WTC11 (cell line): ENCODE data around the gene IRF2BP1. TPM values are rescaled to one million over a fixed set of nuclear protein-coding genes. Genes with fewer than 3 reads are reported as not detected.

Experiments used
- ATAC-seq: fragments of 200-7000 bp; cut with Tn5 transposase; 2 replicates; pipeline ENCODE4 v1.10.0; 2021; ENCODE audit warnings: mild to moderate bottlenecking, moderate library complexity
- CTCF ChIA-PET: fragments of 300-600 bp; sonication (Branson Sonifier 250); formaldehyde crosslinking; loops from one replicate; lab custom pipeline; 2021; ENCODE audit warnings: antibody characterized with exemption; lab: Charles Lee
- POLR2A ChIA-PET: fragments of 350-600 bp; sonication (Branson Sonifier 250); formaldehyde crosslinking; loops from one replicate; lab custom pipeline; 2021; ENCODE audit warnings: antibody characterized with exemption; lab: Charles Lee
- DNase-seq: peaks from one replicate; pipeline ENCODE4 v3.0.0; 2021; ENCODE audit warnings: low spot score
- H3K27ac Mint-ChIP-seq: 2 replicates; pipeline ENCODE4 v1.8.0; 2021; ENCODE audit warnings: mixed read lengths
- H3K27me3 Mint-ChIP-seq: 2 replicates; pipeline ENCODE4 v1.8.0; 2021; ENCODE audit warnings: low read depth, mild to moderate bottlenecking, moderate library complexity, mixed read lengths
- H3K36me3 Mint-ChIP-seq: 2 replicates; pipeline ENCODE4 v1.8.0; 2021; ENCODE audit warnings: mixed read lengths
- H3K4me1 Mint-ChIP-seq: 2 replicates; pipeline ENCODE4 v1.8.0; 2022; ENCODE audit warnings: mixed read lengths
- H3K4me3 Mint-ChIP-seq: 2 replicates; pipeline ENCODE4 v1.8.0; 2021; ENCODE audit warnings: mild to moderate bottlenecking, moderate library complexity, mixed read lengths
- H3K9me3 Mint-ChIP-seq: 2 replicates; pipeline ENCODE4 v1.8.0; 2021; ENCODE audit warnings: mixed read lengths
- ATF3 ChIP-seq: sonication (generic); formaldehyde crosslinking; conservative IDR thresholded peaks from 2 replicates; pipeline ENCODE4 v1.8.1; 2022; ENCODE audit warnings: mild to moderate bottlenecking, missing genetic modification reagents
- CREM ChIP-seq: sonication (generic); formaldehyde crosslinking; IDR thresholded peaks from 2 replicates; pipeline ENCODE4 v1.8.1; 2022; ENCODE audit warnings: mild to moderate bottlenecking, missing genetic modification reagents, moderate library complexity
- FOXJ3 ChIP-seq: sonication (generic); formaldehyde crosslinking; IDR thresholded peaks from 2 replicates; pipeline ENCODE4 v1.9.0; 2021; ENCODE audit warnings: missing genetic modification reagents, mild to moderate bottlenecking, borderline replicate concordance
- FOXP1 ChIP-seq: sonication (generic); formaldehyde crosslinking; IDR thresholded peaks from 2 replicates; pipeline ENCODE4 v1.8.0; 2022; ENCODE audit warnings: missing genetic modification reagents, mild to moderate bottlenecking, moderate library complexity, borderline replicate concordance
- IRF1 ChIP-seq: sonication (generic); formaldehyde crosslinking; IDR thresholded peaks from 2 replicates; pipeline ENCODE4 v1.8.0; 2023; ENCODE audit warnings: missing genetic modification reagents
- NFATC4 ChIP-seq: fragments of 250-450 bp; sonication (Bioruptor Pico); IDR thresholded peaks from 2 replicates; pipeline ENCODE4 v1.9.0; 2021; ENCODE audit warnings: mild to moderate bottlenecking
- SMAD4 ChIP-seq: sonication (generic); formaldehyde crosslinking; IDR thresholded peaks from 2 replicates; pipeline ENCODE4 v1.8.0; 2022; ENCODE audit warnings: mild to moderate bottlenecking, missing genetic modification reagents
- USF1 ChIP-seq: sonication (generic); formaldehyde crosslinking; IDR thresholded peaks from 2 replicates; pipeline ENCODE4 v1.8.0; 2022; ENCODE audit warnings: mild to moderate bottlenecking, missing genetic modification reagents
- total RNA-seq: library from RNA; stranded (reverse); gene quantifications from 3 replicates; pipeline ENCODE4 v1.2.3, GENCODE V29; 2021
- TF ChIP-seq, protein P1 (sequence below): sonication (generic); formaldehyde crosslinking; IDR thresholded peaks from 2 replicates; pipeline ENCODE4 v1.8.0; 2023; ENCODE audit warnings: mild to moderate bottlenecking, missing genetic modification reagents
- TF ChIP-seq, protein P2 (sequence below): sonication (generic); formaldehyde crosslinking; IDR thresholded peaks from 2 replicates; pipeline ENCODE4 v1.8.1; 2023; ENCODE audit warnings: mild to moderate bottlenecking, missing genetic modification reagents, borderline replicate concordance
- TF ChIP-seq, protein P3 (sequence below): sonication (generic); formaldehyde crosslinking; IDR thresholded peaks from 2 replicates; pipeline ENCODE4 v1.8.1; 2023; ENCODE audit warnings: mild to moderate bottlenecking, missing genetic modification reagents
- TF ChIP-seq, protein P4 (sequence below): fragments of 250-450 bp; sonication (Bioruptor Pico); IDR thresholded peaks from 2 replicates; pipeline ENCODE4 v1.9.0; 2021; ENCODE audit warnings: mild to moderate bottlenecking
- TF ChIP-seq, protein P5 (sequence below): sonication (generic); formaldehyde crosslinking; IDR thresholded peaks from 2 replicates; pipeline ENCODE4 v1.8.0; 2023; ENCODE audit warnings: missing genetic modification reagents, mild to moderate bottlenecking, borderline replicate concordance
- TF ChIP-seq, protein P6 (sequence below): fragments of 250-450 bp; sonication (Bioruptor Pico); IDR thresholded peaks from 2 replicates; pipeline ENCODE4 v1.8.0; 2021; ENCODE audit warnings: mild to moderate bottlenecking

IRF2BP1 gene
- total RNA-seq, 1 experiment from 2014 or later: 30.3 TPM

- TF ChIP-seq ATF3 (CRISPR knock-in tag): no peak
- no peak for TF ChIP-seq IRF1 (CRISPR knock-in tag)
- no peak for TF ChIP-seq FOXP1 (CRISPR knock-in tag)
- TF ChIP-seq, protein P1, sequence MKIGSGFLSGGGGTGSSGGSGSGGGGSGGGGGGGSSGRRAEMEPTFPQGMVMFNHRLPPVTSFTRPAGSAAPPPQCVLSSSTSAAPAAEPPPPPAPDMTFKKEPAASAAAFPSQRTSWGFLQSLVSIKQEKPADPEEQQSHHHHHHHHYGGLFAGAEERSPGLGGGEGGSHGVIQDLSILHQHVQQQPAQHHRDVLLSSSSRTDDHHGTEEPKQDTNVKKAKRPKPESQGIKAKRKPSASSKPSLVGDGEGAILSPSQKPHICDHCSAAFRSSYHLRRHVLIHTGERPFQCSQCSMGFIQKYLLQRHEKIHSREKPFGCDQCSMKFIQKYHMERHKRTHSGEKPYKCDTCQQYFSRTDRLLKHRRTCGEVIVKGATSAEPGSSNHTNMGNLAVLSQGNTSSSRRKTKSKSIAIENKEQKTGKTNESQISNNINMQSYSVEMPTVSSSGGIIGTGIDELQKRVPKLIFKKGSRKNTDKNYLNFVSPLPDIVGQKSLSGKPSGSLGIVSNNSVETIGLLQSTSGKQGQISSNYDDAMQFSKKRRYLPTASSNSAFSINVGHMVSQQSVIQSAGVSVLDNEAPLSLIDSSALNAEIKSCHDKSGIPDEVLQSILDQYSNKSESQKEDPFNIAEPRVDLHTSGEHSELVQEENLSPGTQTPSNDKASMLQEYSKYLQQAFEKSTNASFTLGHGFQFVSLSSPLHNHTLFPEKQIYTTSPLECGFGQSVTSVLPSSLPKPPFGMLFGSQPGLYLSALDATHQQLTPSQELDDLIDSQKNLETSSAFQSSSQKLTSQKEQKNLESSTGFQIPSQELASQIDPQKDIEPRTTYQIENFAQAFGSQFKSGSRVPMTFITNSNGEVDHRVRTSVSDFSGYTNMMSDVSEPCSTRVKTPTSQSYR (CRISPR knock-in tag): no peak
- TF ChIP-seq, protein P2, sequence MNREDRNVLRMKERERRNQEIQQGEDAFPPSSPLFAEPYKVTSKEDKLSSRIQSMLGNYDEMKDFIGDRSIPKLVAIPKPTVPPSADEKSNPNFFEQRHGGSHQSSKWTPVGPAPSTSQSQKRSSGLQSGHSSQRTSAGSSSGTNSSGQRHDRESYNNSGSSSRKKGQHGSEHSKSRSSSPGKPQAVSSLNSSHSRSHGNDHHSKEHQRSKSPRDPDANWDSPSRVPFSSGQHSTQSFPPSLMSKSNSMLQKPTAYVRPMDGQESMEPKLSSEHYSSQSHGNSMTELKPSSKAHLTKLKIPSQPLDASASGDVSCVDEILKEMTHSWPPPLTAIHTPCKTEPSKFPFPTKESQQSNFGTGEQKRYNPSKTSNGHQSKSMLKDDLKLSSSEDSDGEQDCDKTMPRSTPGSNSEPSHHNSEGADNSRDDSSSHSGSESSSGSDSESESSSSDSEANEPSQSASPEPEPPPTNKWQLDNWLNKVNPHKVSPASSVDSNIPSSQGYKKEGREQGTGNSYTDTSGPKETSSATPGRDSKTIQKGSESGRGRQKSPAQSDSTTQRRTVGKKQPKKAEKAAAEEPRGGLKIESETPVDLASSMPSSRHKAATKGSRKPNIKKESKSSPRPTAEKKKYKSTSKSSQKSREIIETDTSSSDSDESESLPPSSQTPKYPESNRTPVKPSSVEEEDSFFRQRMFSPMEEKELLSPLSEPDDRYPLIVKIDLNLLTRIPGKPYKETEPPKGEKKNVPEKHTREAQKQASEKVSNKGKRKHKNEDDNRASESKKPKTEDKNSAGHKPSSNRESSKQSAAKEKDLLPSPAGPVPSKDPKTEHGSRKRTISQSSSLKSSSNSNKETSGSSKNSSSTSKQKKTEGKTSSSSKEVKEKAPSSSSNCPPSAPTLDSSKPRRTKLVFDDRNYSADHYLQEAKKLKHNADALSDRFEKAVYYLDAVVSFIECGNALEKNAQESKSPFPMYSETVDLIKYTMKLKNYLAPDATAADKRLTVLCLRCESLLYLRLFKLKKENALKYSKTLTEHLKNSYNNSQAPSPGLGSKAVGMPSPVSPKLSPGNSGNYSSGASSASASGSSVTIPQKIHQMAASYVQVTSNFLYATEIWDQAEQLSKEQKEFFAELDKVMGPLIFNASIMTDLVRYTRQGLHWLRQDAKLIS (CRISPR knock-in tag): no peak
- TF ChIP-seq, all 79 proteins: peak for 0
Observed at GRCh38 chr19:45847663-45848062, 38.3 kb downstream of the IRF2BP1 start (continued).

DNA sequence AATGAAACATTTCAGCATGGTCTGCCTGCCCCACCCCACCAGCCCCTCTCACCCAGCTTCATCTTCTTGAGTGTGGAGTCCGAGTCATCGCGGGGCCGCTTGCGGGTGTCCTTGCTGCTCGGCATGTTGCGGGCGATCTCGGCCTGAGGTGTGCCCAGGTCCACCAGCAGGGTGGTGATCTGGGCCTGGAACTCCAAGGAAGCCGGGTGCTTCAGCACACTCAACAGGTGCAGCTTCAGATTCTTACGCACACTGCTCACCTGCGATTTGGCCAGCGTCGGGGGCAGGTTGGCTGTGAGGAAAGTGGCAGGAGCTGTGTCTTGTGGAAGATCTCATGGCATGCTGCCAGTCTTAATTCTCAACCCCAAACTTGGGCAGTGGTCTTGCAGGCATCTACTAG lies 43.7 kb downstream of the IRF2BP1 start:
- no peaks in the 10 kb centered on the region for H3K27me3 Mint-ChIP-seq
- DNase-seq (no peak), ATAC-seq (no peak)
- no peaks in the 10 kb centered on the region for H3K9me3 Mint-ChIP-seq
- H3K27ac Mint-ChIP-seq: no peak overlapping the region
- no peaks in the 10 kb centered on the region for H3K4me1 Mint-ChIP-seq
- ChIA-PET CTCF (interaction anchor here (2.4 kb wide), 1 partner anchor 25 kb away, joined by 9 read pairs; no protein-coding TSS in a partner anchor), POLR2A (no interaction called here)
- H3K36me3 Mint-ChIP-seq: peaks cover 81% of the 10 kb centered on the region
- H3K4me3 Mint-ChIP-seq: no peak overlapping the region
- TF ChIP-seq FOXJ3 (CRISPR knock-in tag) (no peak), CREM (CRISPR knock-in tag) (no peak), SMAD4 (no peak), NFATC4 (no peak), USF1 (CRISPR knock-in tag) (no peak)
- TF ChIP-seq, protein P3, sequence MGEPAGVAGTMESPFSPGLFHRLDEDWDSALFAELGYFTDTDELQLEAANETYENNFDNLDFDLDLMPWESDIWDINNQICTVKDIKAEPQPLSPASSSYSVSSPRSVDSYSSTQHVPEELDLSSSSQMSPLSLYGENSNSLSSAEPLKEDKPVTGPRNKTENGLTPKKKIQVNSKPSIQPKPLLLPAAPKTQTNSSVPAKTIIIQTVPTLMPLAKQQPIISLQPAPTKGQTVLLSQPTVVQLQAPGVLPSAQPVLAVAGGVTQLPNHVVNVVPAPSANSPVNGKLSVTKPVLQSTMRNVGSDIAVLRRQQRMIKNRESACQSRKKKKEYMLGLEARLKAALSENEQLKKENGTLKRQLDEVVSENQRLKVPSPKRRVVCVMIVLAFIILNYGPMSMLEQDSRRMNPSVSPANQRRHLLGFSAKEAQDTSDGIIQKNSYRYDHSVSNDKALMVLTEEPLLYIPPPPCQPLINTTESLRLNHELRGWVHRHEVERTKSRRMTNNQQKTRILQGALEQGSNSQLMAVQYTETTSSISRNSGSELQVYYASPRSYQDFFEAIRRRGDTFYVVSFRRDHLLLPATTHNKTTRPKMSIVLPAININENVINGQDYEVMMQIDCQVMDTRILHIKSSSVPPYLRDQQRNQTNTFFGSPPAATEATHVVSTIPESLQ (CRISPR knock-in tag): no peak
- TF ChIP-seq, protein P1 (CRISPR knock-in tag): no peak
- TF ChIP-seq, protein P4, sequence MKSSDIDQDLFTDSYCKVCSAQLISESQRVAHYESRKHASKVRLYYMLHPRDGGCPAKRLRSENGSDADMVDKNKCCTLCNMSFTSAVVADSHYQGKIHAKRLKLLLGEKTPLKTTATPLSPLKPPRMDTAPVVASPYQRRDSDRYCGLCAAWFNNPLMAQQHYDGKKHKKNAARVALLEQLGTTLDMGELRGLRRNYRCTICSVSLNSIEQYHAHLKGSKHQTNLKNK (CRISPR knock-in tag): no peak
- TF ChIP-seq, protein P5, sequence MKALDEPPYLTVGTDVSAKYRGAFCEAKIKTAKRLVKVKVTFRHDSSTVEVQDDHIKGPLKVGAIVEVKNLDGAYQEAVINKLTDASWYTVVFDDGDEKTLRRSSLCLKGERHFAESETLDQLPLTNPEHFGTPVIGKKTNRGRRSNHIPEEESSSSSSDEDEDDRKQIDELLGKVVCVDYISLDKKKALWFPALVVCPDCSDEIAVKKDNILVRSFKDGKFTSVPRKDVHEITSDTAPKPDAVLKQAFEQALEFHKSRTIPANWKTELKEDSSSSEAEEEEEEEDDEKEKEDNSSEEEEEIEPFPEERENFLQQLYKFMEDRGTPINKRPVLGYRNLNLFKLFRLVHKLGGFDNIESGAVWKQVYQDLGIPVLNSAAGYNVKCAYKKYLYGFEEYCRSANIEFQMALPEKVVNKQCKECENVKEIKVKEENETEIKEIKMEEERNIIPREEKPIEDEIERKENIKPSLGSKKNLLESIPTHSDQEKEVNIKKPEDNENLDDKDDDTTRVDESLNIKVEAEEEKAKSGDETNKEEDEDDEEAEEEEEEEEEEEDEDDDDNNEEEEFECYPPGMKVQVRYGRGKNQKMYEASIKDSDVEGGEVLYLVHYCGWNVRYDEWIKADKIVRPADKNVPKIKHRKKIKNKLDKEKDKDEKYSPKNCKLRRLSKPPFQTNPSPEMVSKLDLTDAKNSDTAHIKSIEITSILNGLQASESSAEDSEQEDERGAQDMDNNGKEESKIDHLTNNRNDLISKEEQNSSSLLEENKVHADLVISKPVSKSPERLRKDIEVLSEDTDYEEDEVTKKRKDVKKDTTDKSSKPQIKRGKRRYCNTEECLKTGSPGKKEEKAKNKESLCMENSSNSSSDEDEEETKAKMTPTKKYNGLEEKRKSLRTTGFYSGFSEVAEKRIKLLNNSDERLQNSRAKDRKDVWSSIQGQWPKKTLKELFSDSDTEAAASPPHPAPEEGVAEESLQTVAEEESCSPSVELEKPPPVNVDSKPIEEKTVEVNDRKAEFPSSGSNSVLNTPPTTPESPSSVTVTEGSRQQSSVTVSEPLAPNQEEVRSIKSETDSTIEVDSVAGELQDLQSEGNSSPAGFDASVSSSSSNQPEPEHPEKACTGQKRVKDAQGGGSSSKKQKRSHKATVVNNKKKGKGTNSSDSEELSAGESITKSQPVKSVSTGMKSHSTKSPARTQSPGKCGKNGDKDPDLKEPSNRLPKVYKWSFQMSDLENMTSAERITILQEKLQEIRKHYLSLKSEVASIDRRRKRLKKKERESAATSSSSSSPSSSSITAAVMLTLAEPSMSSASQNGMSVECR (CRISPR knock-in tag): no peak
- TF ChIP-seq, protein P6, sequence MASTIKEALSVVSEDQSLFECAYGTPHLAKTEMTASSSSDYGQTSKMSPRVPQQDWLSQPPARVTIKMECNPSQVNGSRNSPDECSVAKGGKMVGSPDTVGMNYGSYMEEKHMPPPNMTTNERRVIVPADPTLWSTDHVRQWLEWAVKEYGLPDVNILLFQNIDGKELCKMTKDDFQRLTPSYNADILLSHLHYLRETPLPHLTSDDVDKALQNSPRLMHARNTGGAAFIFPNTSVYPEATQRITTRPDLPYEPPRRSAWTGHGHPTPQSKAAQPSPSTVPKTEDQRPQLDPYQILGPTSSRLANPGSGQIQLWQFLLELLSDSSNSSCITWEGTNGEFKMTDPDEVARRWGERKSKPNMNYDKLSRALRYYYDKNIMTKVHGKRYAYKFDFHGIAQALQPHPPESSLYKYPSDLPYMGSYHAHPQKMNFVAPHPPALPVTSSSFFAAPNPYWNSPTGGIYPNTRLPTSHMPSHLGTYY (CRISPR knock-in tag): no peak
